D721Med (cell line): ENCODE data around the gene PHLPP1.

Experiments used
- DNase-seq: peaks from one replicate; pipeline ENCODE4 v3.0.0; 2011; ENCODE audit warnings: low spot score; ENCODE audit not compliant: insufficient read length
- FAIRE-seq: peaks from 2 replicates; lab custom pipeline; 2011; peaks lifted over from hg19 to GRCh38; lab: Jason Lieb, UNC
- TF ChIP-seq, protein P1 (sequence below): IDR thresholded peaks from 2 replicates; pipeline ENCODE4 v1.5.1; 2012; ENCODE audit warnings: mild to moderate bottlenecking, control low read depth; ENCODE audit not compliant: insufficient read depth; ENCODE audit errors: missing control alignments

The PHLPP1 gene

DNA sequence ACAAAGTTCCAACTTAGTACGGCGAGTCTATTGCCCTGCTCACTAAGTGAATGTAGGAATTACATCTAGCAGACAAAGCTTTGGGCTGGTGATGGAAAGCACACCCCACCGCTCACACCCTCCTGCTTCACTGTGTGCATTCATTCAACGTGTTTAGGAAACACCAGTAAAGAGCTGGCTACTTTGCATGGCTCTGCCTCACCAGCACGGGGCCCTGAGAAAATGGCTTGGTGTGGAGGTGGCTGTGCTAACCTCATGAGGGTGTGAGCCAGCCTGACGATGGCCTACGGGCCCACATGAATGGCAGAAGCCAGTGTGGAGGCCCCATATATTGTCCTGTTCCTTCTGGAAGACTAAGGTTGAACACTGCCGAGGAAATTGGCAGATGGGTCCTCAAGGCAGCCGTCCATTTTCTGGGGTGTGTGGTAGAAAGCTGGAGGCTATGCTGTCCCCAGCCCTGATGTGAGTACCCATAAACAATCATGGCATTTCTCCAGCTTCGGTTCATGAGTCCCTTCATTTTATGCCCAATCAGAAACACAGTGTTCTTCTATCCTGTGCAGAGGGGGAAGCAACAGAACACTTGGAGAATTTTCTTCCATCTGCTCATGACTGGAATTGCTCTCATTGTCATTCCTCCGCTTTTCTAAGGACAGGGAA is 269.4 kb downstream of the PHLPP1 start:
- no peak for DNase-seq
- FAIRE-seq = no peak
- TF ChIP-seq, protein P1, sequence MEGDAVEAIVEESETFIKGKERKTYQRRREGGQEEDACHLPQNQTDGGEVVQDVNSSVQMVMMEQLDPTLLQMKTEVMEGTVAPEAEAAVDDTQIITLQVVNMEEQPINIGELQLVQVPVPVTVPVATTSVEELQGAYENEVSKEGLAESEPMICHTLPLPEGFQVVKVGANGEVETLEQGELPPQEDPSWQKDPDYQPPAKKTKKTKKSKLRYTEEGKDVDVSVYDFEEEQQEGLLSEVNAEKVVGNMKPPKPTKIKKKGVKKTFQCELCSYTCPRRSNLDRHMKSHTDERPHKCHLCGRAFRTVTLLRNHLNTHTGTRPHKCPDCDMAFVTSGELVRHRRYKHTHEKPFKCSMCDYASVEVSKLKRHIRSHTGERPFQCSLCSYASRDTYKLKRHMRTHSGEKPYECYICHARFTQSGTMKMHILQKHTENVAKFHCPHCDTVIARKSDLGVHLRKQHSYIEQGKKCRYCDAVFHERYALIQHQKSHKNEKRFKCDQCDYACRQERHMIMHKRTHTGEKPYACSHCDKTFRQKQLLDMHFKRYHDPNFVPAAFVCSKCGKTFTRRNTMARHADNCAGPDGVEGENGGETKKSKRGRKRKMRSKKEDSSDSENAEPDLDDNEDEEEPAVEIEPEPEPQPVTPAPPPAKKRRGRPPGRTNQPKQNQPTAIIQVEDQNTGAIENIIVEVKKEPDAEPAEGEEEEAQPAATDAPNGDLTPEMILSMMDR = no peak

DNA sequence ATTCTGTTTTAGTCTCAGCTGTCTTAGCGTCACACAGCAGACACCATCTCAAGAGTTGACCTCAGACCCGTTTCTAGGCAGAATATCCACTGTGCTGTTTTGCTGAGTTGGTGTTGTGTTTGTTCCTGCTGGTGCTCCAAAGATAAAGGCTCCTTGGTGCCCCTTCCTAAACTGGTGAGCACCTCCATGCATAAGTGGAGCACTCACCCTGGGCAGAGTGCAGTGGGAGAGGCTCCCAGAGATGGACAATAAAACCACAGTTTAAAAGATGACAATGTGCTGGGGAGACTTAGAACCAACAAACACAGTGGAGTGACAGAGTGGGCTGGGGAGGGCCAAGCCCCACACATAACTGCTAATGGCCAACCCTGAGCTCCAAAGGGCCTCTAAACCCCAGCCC is 271.1 kb downstream of the PHLPP1 start:
- no peak for DNase-seq
- TF ChIP-seq, protein P1 = no peak
- no peak for FAIRE-seq

DNA sequence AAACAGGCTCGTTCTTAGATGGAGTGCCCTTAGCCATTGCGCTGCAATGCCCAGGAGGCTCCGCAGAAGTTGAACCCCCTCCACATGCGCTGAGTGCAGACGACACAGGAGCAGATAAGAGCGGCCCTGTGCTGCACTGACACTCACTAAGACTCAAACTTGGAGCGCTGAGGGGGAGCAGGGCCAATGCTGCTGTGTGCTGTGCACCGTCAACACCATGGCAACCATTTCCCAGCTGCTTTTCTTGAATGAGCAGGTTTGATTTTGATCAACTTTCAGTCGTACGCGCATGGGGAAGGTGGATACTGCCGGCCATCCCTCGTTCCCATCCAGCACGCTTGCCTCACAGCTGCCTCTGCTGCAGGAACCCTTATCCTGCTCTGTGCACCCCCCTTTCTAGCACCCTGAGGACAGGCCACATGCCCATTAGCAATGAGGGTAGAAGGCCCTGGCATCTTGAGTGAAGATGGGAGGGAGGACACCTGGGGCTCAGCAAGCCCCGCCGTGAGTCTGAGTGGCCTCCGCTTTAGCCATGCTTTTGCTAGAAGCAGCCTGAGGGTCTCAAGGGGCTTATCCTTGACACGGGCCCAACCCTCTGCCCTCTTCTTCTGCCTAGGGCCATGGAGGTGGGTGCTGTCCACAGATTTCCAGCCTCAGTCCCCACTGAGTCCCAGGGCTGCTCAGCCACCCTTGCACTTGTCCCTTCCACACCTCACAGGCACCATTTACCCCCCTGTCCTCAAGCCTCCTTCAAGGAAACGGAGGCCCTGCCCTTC is 271.9 kb downstream of the PHLPP1 start:
- FAIRE-seq (no peak), DNase-seq (no peak)
- TF ChIP-seq, protein P1 = no peak

DNA sequence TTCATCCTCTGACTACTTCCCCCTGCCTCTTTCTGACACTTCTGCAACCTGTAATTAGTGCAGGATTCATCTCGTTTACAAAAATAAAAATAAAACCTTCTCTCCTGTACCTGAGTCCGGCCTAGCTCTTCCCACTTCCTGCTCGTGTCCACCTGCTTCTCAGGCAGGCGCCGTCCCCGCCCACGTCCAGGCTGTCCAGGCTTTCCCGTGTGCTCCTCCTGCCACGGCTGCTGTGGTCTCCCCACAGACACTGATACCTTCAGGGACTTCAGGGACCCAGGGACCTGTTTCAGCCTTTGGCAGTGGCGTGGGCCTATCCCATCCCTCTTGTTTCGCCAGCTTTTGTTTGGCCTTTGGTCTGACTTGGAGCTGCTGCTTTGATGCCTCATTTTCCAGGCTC is 272.5 kb downstream of the PHLPP1 start:
- TF ChIP-seq, protein P1 = no peak
- FAIRE-seq (no peak), DNase-seq (no peak)

DNA sequence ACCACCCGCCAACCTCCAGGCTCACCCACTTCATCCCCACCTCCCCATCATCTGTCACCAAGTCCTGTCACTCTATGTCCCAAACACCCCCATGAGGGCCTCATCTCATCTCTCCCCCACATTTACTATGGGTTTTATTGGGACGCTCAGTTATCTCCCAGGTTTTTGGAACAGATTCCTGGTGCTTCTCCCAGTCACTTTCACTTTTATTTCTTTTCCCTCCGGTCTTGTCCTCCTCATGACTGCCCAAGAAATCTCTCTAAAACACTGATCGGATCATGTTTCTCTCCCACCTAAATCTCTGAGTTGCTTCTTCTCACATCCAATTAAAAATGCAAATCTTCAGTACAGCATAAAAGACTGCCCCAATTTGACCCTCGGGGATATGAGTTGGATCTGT is 273.1 kb downstream of the PHLPP1 start:
- TF ChIP-seq, protein P1 = no peak
- FAIRE-seq = peak; percentile 53
- no peak for DNase-seq

DNA sequence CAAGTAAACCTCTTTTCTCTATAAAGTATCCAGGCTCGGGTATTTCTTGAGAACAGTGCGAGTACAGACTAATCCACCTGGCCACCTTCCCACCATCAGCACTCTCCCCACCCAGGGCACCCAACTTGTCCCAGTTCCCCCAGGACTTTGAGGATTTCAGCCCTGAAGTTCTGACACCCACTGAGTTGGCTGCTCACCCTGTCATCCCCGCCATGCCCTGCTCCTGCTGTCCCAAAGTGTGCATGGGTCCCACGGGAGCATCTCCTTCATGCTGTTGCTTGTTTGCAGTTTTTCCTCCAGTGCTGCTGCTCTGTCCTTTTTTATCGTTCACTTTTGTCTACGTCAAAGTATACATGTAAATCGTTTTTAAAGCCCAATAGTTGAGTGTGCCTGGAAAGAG is 273.9 kb downstream of the PHLPP1 start:
- DNase-seq (no peak), FAIRE-seq (peak; percentile 46)
- TF ChIP-seq, protein P1 = no peak

DNA sequence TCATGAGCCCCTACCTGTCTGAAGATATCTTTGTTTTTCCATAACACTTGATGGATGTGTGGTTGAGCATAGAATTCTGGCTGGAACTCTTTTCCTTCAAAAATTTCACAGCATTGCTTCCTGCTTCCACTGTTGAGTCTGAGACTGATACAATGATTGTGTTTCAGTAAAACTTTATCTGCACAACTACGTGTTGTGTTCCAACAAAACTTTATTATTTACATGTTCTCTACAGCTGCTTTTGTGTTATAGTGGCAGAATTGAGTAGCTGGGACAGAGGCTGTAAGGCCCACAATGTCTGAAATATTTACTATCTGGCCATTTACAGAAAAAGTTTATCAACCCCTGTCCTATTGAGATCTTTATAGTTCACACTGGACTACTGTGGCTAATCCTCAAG is 275.3 kb downstream of the PHLPP1 start:
- TF ChIP-seq, protein P1 = no peak
- FAIRE-seq (peak; percentile 95), DNase-seq (no peak)
